HG02678 (cell line): ENCODE data around the gene CLCA4.

ENCODE experiments used
- ATAC-seq: cut with Tn5 transposase; IDR thresholded peaks from one replicate; pipeline ENCODE4 v1.9.1; 2021; ENCODE audit warnings: mild to moderate bottlenecking, moderate library complexity; ENCODE audit not compliant: unreplicated experiment

Gene CLCA4

DNA sequence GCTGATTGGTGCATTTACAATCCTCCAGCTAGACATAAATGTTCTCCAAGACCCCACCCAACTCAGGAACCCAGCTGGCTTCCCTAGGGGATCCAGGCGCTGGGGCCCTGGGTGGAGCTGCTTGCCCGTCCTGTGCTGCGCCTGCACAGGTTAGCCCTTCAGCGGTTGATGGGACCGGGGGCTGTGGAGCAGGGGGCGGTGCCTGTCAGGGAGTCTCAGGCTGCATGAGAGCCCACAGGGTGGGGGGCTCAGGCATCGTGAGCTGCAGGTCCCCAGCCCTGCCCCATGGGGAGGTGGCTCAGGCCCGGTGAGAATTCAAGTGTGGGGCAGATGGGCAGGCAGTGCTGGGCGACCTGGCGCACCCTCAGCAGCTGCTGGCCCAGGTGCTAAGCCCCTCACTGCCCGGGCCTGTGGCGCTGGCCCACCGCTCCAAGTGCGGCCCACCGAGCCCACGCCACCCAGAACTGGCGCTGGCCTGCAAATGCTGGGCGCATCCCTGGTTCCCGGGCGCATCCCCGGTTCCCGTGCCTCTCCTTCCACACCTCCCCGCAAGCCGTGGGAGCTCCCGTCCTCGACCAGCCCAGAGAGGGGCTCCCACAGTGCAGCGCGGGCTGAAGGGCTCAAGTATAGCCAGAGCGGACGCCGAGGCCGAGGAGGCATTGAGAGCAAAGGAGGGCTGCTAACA lies 23.1 kb upstream of the CLCA4 start:
- no peak for ATAC-seq

DNA sequence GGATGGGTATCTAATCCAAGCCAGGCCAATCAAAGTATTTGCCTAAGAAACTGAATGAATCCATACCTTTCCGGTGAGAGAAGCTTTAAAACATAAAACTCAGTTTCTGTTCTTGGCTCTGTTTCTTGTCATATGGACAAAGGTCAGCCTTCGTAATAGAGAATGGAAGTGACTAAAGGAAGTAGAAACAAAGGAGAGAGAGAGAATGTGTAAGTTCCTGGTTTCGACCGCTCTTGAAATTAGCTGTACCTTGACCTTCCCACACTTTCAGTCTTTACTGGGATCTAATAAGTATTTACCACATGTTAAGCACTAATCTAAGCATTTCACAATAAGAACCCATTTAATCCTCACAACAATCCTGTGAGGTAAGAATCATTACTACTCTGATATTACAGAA lies 19.6 kb upstream of the CLCA4 start:
- no peak for ATAC-seq

DNA sequence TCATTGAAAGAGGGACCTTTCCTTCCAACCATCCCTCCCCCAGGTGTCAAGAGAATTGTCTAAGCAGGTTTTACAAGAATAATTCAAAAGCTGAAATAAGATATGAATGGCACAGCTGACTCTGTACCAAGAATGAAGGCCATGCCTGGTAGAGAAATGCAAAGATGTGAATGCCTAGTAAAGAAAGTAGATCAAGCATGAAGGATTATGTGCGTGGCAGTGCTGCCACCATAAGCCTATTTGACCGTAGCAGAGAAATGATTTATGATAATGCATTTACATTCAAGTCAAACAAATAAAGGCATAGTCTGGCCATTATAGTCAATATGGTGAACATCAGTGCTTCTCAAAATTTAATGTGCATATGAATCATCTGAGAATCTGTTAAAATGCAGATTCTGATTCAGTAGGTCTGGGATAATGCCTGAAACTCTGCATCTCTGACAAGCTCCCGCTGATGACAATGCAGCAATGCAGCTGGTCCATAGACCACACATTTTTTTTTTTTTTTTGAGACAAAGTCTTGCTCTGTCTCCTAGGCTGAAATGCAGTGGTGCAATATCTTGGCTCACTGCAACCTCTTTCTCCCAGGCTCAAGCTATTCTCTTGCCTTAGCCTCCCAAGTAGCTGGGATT lies 16.6 kb upstream of the CLCA4 start:
- ATAC-seq = no peak

DNA sequence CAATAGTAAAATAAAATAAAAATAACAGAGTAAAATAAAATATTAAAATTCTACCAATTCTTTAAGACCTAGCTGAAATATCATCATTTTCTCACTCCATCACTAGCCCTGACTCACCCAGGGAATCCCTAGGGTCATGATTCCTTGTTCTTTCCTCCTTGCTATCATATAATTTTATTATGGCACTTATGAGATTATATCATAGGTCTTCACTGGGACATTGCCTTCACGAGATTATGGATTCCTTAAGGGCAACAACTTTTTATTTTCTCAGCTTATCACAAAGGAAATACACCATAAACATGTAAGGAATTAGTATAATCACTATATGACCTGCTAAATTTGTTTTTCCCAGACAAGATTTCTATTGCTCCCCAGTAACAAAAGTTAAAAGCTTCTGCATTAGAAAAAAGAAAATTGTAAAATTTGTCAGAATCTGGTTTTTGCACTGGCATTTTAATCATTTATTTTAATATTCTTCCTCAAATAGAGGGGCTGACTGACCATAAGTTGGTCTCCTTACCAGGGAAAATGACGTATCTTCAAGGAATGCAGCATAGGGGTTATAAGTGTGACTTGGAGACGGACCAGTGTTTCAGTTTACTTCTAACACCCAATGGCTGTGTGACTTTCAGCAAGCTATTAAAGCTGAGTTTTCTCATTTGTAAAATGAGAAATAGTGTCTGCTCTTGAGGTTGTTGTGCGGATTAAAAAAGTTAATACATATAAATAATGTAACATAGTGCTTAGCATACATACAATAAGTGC lies 8.8 kb upstream of the CLCA4 start:
- no peak for ATAC-seq

DNA sequence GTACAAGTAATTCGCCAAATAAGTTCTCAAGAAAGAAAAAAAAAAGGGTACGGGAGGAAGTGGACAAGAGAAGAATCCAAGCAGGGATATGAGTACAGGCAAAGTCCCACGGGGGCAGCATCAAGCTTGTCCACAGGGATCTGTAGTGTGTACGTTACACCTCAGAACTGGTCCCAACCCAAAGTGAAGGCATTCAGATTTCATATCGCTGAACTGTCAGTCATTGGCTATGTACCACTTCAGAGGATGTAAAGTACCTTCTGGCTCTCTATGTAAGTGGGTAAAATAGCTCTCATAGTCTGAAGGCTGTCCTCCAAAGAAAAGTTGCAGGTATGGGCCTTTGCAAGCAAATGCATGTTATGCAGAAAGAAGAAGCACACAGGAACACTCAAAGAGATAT lies 8.1 kb upstream of the CLCA4 start:
- ATAC-seq = no peak

DNA sequence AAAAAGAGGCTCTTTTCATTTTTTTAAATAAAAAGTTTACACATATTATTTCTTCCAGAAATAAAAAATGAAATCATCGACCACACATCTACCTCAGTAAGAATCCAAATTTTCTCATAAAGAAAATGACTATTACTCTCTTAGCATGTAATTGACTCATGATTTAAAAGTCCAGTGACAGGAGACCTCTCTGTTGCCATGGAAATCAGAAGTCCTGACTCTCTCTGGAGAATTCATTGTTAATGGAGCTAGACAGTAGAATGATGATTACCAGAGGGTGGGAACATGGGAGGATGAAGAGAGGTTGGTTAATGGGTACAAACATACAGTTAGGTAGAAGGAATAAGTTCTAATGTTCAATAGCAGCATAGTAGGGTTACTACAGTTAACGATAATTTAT lies 5.0 kb upstream of the CLCA4 start:
- ATAC-seq = no peak

DNA sequence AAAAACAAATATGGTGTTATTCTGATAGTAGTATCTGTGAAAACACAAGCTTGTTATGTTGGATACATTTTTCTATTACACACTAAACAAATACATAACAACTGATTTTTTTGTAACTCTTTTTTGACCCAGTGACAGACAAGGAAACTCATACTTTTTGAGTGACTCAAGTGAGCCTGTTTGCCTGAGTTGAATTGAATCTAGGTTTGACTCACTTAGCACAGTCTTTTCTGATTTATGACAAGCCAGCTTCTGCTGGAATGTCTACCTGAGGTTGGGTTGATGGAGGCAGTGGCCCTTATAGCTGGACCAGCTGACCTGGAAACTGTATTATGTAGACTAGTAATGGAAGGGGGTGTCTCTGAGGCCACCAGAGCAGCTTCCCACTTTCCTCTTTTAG lies 4.2 kb upstream of the CLCA4 start:
- ATAC-seq = no peak

DNA sequence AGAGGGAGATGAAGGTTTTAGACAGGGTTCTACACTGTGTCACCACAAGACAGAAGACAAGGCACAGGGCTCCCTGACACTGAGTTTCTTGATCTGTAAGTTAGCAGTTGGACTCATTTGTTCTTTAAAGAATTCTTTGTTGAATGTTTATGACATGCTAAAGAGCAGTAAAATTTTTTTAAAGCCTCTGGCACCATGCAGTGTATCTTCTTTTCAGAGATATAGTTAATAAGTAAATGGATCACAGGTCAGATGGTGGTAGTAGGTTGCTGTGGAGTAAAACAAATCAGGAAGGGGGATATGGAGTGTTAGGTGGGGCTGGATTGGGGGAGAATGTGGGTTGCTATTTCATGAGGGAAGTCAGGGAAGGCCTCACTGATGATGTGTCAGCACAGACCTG lies 2.0 kb downstream of the CLCA4 start:
- no peak for ATAC-seq

DNA sequence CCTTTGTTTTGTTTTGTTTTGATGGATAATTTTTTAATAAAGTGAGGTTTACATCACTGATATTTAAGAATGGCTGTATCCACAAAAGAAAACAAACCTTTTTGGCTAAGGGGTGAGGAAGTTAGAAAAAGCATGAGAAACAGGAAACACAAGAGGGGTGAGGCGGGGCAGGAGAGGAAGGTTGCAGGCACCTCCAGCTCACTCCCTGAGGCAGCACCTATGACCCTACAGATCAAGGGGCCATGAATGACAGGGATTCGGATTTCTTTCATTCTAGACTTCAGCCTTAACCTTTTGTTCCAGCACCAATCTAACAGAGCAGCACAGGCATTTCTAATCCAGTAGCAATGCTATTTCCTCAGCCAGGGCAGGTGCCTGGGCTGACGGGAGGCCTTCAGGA lies 4.4 kb downstream of the CLCA4 start:
- ATAC-seq = no peak

DNA sequence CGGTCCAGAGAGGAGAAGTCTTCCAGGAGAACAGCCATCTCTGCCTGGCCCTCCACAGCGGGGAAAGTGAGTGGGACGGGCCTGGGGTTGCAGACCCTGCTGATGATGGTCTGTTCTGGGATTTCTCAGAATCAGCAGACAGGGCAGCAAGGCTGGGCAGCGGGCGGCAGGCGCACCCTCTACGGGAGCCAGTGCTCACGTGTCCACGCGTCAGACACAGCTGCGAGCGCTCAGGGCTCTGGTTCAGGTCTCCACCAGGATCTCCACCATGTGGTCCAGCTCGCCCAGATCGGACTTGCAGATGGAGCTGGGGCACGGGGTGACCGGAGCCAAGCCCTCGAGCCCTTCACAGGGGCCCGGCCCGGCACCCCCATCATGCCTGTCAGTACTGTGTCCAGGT lies 5.5 kb downstream of the CLCA4 start:
- ATAC-seq = no peak

DNA sequence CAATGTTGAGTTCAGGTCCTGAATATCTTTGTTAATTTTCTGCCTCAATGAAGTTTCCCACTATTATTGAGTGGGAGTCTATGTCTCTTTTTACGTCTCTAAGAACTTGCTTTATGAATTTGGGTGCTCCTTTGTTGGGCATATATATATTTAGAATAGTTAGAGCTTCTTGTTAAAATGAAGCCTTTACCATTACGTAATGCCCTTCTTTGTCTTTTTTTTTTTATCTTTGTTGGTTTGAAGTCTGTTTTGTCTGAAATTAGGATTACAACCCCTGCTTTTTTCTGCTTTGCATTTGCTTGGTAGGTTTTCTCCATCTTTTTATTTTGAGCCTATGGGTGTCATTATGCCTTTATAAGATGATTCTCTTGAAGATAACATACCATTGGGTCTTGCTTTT lies 10.9 kb downstream of the CLCA4 start:
- ATAC-seq = no peak

DNA sequence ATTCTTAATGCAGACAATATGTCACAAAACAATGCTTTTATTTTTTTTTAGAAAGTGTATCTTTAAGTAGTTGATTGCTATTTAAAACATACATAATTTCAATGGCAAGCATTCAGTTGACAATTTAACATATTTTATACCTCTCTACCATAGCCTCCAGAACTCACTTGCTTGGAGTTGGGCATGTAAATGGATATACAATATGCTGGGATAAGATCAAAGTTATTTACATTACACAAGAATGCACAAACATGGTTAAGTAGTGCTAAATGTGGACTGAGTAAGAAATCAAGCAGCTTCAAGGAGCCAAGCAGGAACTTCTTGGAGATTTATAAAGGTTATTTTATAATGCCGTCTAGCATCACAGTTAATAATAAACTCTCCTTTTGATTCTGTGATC lies 17.0 kb downstream of the CLCA4 start:
- no peak for ATAC-seq

DNA sequence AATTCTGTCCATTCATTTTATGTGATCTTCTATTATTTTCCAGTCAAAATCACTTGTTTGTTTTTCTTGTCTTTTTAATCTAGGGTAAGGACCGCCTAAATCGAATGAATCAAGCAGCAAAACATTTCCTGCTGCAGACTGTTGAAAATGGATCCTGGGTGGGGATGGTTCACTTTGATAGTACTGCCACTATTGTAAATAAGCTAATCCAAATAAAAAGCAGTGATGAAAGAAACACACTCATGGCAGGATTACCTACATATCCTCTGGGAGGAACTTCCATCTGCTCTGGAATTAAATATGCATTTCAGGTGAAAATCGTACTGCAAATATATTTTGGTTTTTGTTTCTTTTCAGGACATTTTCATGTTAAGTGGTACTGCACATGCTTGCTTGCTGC lies 20.5 kb downstream of the CLCA4 start:
- no peak for ATAC-seq

DNA sequence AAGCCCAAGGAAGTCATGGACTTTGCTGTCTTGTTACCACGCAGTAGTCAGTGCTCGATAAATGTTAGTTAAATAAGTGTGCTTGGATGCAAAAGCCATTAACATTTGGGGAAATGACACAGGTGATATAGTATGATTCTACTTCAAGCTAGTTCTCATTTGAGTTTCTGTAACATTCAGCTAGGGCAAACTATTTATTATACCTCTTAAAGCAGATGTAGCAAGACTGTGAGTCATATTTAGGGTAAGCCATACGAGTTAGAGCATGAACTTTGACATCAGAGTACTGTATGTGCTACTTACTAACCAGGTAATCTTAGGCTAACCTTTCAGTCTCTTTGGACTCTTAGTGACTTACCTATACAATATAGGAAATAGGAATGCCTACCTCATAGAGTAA lies 21.0 kb downstream of the CLCA4 start:
- ATAC-seq = no peak

DNA sequence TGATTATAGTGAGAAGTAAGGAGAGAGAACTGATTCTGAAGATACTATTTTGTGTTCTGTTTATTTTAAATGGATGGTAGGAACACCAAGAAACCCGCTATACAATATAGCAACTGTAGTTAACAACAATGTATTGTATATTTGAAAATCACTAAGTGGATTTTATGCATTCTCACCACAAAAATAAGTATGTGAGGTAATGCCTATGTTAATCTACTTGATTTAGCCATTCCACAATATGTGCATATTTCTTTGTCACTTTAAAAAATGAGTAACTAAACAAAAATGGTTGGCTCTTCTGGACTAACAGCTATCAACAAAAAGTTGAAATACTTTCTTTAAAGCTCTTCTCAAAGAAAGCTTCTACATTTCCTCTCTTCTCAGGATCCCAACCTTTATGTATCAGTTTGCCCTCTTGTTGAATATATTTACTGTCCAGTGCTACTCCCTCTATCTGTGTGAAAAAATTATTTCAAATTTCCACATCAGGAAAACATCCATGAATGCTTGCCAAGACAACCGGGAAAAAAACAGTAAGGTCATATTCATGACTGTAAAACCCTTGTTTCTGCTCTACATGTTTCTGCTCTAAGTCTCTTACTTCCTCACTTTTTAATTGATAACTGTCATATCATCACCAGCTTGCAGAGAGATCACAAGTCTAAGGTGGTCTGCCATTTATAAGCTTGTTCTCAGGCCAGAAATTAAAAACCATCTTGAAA lies 27.0 kb downstream of the CLCA4 start:
- no peak for ATAC-seq

DNA sequence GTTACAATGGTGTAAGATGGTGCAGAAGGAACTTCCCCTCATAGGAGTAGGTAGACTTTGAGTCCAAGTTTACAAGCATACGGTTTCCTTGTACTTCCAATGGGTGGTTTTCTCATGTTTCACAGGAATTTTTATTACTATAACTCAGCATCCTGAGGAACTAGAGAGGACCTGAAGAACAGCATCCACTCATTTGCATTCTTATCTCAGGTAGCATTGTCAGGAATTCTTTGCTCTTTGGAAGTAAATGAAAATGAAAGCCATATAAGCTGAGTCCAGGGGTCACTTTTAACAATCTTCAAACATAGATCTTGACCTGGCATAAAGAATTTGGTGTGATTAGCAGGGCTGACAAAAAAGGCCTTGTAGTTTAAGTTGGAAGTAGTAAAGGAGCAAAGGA lies 34.4 kb downstream of the CLCA4 start:
- no peak for ATAC-seq

DNA sequence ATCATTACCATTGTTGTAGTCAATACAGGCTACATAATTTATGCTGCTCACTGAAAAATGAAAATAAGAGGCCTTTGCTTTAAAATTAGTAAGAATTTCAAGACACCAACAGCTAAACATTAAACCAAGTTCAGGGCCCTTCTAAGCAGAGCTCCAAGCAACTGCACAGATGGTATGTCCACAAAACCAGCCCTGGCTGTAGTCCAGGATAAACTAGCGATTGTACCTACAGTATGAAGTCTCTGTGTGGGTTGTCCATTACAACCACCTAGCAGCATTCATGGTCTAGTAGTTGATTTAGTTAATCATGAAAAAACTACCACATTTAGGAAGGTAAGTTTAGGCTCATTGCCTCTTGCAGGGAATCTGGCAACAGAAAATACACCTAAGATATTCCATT lies 35.3 kb downstream of the CLCA4 start:
- ATAC-seq = no peak

DNA sequence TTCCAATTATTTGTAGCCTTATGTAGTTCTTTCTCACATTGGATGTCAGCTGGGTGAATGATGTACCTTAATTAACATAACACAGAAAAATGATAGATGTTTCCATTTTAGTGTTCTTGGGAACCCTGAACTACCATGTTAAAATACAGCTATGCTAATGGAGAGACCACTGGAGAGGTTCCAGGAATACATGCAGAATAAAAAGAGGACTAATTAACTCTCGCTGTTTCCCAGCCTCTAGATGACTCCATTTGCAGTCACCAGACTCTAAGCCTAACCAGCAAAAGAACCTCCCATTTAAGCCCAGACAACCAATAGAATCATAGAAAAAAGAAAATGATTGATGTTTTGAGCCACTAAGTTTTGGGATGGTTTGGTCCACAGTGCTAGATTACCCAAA lies 36.2 kb downstream of the CLCA4 start:
- ATAC-seq = no peak

DNA sequence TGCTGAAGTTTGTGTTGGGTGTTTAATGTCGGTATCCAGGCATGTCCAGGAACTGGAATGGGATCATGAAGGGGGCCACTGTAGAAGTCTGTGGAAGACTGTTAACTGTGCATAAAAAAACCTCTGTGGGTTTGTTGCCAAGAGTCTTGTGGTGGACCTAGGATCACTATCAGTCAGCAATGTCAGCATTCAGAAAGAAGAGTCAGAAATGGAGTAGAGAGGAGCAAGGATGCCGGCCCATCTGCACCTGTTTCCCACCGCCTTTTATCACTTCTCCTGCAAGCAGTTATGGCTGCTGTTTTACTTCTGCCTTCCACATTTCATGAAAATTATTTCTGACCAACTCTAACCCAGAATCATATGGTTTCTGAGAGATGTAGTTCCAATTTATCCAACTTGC lies 36.7 kb downstream of the CLCA4 start:
- ATAC-seq = no peak

DNA sequence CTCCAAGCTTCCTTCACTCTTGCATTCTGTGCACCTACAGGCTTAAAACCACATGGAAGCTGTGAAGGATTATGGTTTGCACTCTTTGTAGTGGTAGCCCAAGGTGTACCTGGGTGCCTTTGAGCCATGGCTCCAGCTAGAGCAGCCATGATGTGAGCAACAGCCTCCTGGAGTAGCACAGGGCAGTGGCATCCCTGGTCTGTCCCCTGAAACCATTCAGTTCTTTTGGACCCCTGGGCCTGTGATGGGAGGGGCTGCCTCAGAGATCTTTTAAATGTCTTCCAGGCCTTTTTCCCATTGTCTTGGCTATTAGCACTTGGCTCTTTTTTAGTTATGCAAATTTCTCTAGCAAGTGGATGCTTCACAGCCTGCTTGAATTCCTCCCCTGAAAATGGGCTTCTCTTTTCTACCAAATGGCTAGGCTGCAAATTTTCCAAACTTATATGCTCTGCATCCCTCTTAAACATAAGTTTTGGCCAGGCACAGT lies 47.4 kb downstream of the CLCA4 start:
- no peak for ATAC-seq

DNA sequence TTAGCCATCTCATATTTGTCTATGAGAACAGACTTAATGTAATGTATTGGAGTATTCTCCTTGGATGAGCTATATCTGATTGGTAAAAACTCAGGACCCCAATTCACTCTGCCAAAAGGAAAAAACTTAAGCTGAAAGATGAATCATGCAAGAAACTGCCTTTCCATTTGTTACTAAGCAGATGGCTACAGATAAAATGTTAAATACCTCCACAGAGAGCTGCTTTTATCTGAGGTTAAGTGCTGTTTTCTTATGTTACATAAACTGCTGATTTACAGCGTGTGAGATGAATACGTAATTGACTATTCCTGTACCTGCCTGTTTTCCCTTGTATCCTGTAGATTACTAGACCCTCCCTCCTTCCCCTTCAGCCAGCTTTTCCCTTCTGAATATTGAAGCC lies 49.3 kb downstream of the CLCA4 start:
- no peak for ATAC-seq
